HL-60 (cell line): ENCODE data around the gene COG7.

ENCODE experiments used
- GABPA ChIP-seq: IDR thresholded peaks from 2 replicates; pipeline ENCODE4 v1.6.1; 2012; ENCODE audit warnings: low read depth
- POLR2AphosphoS5 ChIP-seq: IDR thresholded peaks from 2 replicates; pipeline ENCODE4 v1.6.1; 2012; ENCODE audit warnings: low read depth
- TF ChIP-seq, protein P1 (sequence below): IDR thresholded peaks from one replicate; pipeline ENCODE4 v1.5.1; 2011; ENCODE audit warnings: low read length, control low read depth, inconsistent platforms; ENCODE audit not compliant: insufficient read depth
- TF ChIP-seq, protein P2 (sequence below): IDR thresholded peaks from 2 replicates; pipeline ENCODE4 v1.6.1; 2012; ENCODE audit warnings: low read depth; ENCODE audit not compliant: insufficient replicate concordance

DNA sequence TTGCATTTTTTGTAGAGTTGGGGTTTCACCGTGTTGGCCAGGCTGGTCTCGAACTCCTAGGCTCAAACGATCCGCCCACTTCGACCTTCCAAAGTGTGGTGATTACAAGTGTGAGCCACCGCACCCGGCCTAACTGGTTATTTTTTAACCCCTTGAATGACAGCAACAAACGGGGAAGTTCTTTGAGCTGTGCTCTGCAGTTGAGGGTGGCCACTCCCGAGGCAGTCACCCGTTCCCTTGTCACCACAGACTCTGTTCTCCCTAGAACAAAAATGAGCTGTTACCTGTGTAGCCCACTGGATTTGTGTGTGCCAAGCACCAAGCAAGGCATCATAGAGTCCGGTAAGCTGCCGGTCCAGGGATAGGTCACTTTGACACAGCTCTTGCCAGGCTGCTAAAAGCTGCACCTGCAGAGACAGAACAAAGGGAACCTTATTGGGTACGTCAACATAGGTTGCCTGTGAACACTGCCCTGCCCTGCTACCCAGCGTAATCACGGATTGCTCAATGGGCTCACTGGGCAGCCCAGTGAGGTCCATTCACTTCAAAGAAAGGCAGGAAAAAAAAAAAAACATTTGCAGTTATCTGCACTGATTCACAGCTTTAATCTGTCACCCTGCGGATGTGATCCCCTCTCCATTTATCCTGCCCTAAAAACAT lies 19.6 kb downstream of the COG7 start:
- TF ChIP-seq, protein P1, sequence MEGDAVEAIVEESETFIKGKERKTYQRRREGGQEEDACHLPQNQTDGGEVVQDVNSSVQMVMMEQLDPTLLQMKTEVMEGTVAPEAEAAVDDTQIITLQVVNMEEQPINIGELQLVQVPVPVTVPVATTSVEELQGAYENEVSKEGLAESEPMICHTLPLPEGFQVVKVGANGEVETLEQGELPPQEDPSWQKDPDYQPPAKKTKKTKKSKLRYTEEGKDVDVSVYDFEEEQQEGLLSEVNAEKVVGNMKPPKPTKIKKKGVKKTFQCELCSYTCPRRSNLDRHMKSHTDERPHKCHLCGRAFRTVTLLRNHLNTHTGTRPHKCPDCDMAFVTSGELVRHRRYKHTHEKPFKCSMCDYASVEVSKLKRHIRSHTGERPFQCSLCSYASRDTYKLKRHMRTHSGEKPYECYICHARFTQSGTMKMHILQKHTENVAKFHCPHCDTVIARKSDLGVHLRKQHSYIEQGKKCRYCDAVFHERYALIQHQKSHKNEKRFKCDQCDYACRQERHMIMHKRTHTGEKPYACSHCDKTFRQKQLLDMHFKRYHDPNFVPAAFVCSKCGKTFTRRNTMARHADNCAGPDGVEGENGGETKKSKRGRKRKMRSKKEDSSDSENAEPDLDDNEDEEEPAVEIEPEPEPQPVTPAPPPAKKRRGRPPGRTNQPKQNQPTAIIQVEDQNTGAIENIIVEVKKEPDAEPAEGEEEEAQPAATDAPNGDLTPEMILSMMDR: no peak
- no peak for TF ChIP-seq POLR2AphosphoS5
- TF ChIP-seq GABPA: no peak
- TF ChIP-seq, protein P2, sequence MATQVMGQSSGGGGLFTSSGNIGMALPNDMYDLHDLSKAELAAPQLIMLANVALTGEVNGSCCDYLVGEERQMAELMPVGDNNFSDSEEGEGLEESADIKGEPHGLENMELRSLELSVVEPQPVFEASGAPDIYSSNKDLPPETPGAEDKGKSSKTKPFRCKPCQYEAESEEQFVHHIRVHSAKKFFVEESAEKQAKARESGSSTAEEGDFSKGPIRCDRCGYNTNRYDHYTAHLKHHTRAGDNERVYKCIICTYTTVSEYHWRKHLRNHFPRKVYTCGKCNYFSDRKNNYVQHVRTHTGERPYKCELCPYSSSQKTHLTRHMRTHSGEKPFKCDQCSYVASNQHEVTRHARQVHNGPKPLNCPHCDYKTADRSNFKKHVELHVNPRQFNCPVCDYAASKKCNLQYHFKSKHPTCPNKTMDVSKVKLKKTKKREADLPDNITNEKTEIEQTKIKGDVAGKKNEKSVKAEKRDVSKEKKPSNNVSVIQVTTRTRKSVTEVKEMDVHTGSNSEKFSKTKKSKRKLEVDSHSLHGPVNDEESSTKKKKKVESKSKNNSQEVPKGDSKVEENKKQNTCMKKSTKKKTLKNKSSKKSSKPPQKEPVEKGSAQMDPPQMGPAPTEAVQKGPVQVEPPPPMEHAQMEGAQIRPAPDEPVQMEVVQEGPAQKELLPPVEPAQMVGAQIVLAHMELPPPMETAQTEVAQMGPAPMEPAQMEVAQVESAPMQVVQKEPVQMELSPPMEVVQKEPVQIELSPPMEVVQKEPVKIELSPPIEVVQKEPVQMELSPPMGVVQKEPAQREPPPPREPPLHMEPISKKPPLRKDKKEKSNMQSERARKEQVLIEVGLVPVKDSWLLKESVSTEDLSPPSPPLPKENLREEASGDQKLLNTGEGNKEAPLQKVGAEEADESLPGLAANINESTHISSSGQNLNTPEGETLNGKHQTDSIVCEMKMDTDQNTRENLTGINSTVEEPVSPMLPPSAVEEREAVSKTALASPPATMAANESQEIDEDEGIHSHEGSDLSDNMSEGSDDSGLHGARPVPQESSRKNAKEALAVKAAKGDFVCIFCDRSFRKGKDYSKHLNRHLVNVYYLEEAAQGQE: no peak
